Activated naive CD8-positive, alpha-beta T cell treated with anti-CD3 and anti-CD28 coated beads, Interleukin-2, amount 10 ng/mL, durations not matched to agents 7 days and 5 days (primary cell): ENCODE results near the gene TRIM13. TPM values are rescaled to one million over a fixed set of nuclear protein-coding genes. Genes with fewer than 3 reads are reported as not detected.

Source experiments
- ATAC-seq: fragments of 150-1000 bp; cut with Tn5 transposase; one replicate; pipeline ENCODE4 v1.10.0; 2021; ENCODE audit warnings: low read depth, moderate library complexity
- POLR2A ChIA-PET: fragments of 350-600 bp; sonication (Branson Sonifier 250); formaldehyde crosslinking; loops from one replicate; lab custom pipeline; 2021; ENCODE audit warnings: antibody characterized with exemption; lab: Charles Lee
- DNase-seq: peaks from one replicate; pipeline ENCODE4 v3.0.0; 2021
- H3K27ac Mint-ChIP-seq: one replicate; pipeline ENCODE4 v1.8.0; 2022; ENCODE audit warnings: mild to moderate bottlenecking, mixed read lengths
- H3K27me3 Mint-ChIP-seq: one replicate; pipeline ENCODE4 v1.8.0; 2022; ENCODE audit warnings: mild to moderate bottlenecking, moderate library complexity, mixed read lengths
- H3K36me3 Mint-ChIP-seq: one replicate; pipeline ENCODE4 v1.8.0; 2021; ENCODE audit warnings: mild to moderate bottlenecking, mixed read lengths
- H3K4me1 Mint-ChIP-seq: one replicate; pipeline ENCODE4 v1.8.0; 2021; ENCODE audit warnings: mixed read lengths
- H3K4me3 Mint-ChIP-seq: one replicate; pipeline ENCODE4 v1.8.0; 2022; ENCODE audit warnings: mild to moderate bottlenecking, moderate library complexity, mixed read lengths
- H3K9me3 Mint-ChIP-seq: one replicate; pipeline ENCODE4 v1.8.0; 2021; ENCODE audit warnings: mixed read lengths
- total RNA-seq, 2 experiments: library from RNA; stranded (reverse); gene quantifications; one replicate each; pipeline ENCODE4 v1.2.3, GENCODE V29; 2021

Gene TRIM13
- total RNA-seq, 2 experiments from 2014 or later = 19.7 to 19.9 TPM

GRCh38 chr13:50006426-50007135, 9.7 kb downstream of the TRIM13 start:
- no peaks in the 10 kb centered on the region for H3K9me3 Mint-ChIP-seq
- H3K4me1 Mint-ChIP-seq = peaks cover 7% of the 10 kb centered on the region
- no peak for DNase-seq
- no peak for ATAC-seq
- POLR2A ChIA-PET = interaction anchor here (0.7 kb wide), 1 partner anchor 334 kb away, joined by 4 read pairs; no protein-coding TSS in a partner anchor
- peaks cover 43% of the 10 kb centered on the region for H3K36me3 Mint-ChIP-seq
- H3K27me3 Mint-ChIP-seq = no peaks in the 10 kb centered on the region
- H3K4me3 Mint-ChIP-seq = no peak overlapping the region
- H3K27ac Mint-ChIP-seq = no peak overlapping the region

GRCh38 chr13:50011461-50011860, 14.6 kb downstream of the TRIM13 start:
- no peak overlapping the region for H3K4me3 Mint-ChIP-seq
- POLR2A ChIA-PET = interaction anchor here (0.7 kb wide), 1 partner anchor 473 kb away, joined by 3 read pairs; no protein-coding TSS in a partner anchor
- peaks cover 58% of the 10 kb centered on the region for H3K36me3 Mint-ChIP-seq
- ATAC-seq (no peak), DNase-seq (no peak)
- peaks cover 8% of the 10 kb centered on the region for H3K4me1 Mint-ChIP-seq
- H3K27me3 Mint-ChIP-seq = no peaks in the 10 kb centered on the region
- no peak overlapping the region for H3K27ac Mint-ChIP-seq
- no peaks in the 10 kb centered on the region for H3K9me3 Mint-ChIP-seq

GRCh38 chr13:50012396-50013169, 15.7 kb downstream of the TRIM13 start:
- Mint-ChIP-seq H3K4me1 (peaks cover 8% of the 10 kb centered on the region), H3K27me3 (no peaks in the 10 kb centered on the region), H3K9me3 (no peaks in the 10 kb centered on the region), H3K4me3 (no peak overlapping the region), H3K36me3 (peaks cover 54% of the 10 kb centered on the region), H3K27ac (no peak overlapping the region)
- DNase-seq = no peak
- no peak for ATAC-seq
- POLR2A ChIA-PET = interaction anchor here (0.7 kb wide), 1 partner anchor 471 kb away, joined by 3 read pairs; no protein-coding TSS in a partner anchor

DNA sequence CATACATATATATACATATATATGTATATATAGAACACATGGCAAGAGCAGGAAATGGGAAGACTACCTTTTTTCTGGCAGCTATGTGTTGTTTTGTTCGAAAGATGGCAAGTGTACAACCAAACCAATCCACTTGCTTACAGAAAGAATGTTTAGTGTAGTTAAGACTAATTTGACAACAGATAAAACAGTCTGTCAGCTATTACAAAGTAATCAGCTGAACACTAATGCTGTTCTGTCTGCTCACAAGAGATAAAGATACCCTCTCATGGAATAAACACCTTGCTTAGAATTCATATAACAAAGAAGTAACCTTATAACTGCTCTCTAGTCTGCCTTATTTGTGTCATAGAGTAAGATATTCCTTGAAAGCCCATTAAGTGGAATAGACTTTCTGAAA, 17.5 kb downstream of the TRIM13 start:
- POLR2A ChIA-PET = interaction anchor here (1.1 kb wide), 1 partner anchor 16 kb away, joined by 3 read pairs; no protein-coding TSS in a partner anchor
- Mint-ChIP-seq H3K36me3 (peaks cover 63% of the 10 kb centered on the region), H3K4me3 (no peak overlapping the region), H3K9me3 (no peaks in the 10 kb centered on the region), H3K4me1 (peaks cover 6% of the 10 kb centered on the region), H3K27me3 (no peaks in the 10 kb centered on the region), H3K27ac (no peak overlapping the region)
- ATAC-seq (no peak), DNase-seq (no peak)

DNA sequence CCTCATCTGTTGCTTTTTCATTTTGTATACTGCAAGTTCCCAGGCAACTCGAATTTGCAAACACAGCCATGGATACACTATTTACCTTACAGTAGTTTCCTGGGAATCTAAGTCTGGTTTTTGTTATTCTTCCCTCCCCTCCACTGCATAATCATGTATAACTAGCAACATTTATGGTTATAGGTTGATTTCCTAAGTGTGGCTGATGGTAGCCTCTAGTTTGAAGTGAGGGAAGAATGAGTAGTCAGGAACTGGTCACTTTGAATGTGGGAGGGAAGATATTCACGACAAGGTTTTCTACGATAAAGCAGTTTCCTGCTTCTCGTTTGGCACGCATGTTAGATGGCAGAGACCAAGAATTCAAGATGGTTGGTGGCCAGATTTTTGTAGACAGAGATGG, 18.4 kb downstream of the TRIM13 start, which contains the start of gene KCNRG:
Gene KCNRG (plus strand): TSS at position 187 of the 400 bp plus-strand sequence. CDS start 50 bp downstream, at position 237.
- Mint-ChIP-seq H3K27me3 (no peaks in the 10 kb centered on the region), H3K4me1 (peaks cover 6% of the 10 kb centered on the region), H3K4me3 (no peak within 1 kb of the TSS), H3K27ac (no peak within 1 kb of the TSS), H3K36me3 (peaks cover 61% of the 10 kb centered on the region), H3K9me3 (no peaks in the 10 kb centered on the region)
- DNase-seq (no peak), ATAC-seq (no peak)
- POLR2A ChIA-PET = no interaction called here

DNA sequence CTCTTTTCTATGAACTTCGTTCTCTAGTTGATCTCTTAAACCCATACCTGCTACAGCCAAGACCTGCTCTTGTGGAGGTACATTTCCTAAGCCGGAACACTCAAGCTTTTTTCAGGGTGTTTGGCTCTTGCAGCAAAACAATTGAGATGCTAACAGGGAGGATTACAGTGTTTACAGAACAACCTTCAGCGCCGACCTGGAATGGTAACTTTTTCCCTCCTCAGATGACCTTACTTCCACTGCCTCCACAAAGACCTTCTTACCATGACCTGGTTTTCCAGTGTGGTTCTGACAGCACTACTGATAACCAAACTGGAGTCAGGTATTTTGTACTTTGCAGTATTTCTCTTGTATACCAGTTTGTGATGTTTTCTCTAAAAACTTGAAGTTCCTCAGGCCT, 18.9 kb downstream of the TRIM13 start:
- H3K9me3 Mint-ChIP-seq = peaks cover 1% of the 10 kb centered on the region
- no peak overlapping the region for H3K27ac Mint-ChIP-seq
- peaks cover 60% of the 10 kb centered on the region for H3K36me3 Mint-ChIP-seq
- no peak overlapping the region for H3K4me3 Mint-ChIP-seq
- H3K4me1 Mint-ChIP-seq = peaks cover 6% of the 10 kb centered on the region
- no peak for DNase-seq
- no peak for ATAC-seq
- POLR2A ChIA-PET = interaction anchor here (0.5 kb wide), 1 partner anchor 15 kb away, joined by 5 read pairs; no protein-coding TSS in a partner anchor
- no peaks in the 10 kb centered on the region for H3K27me3 Mint-ChIP-seq

DNA sequence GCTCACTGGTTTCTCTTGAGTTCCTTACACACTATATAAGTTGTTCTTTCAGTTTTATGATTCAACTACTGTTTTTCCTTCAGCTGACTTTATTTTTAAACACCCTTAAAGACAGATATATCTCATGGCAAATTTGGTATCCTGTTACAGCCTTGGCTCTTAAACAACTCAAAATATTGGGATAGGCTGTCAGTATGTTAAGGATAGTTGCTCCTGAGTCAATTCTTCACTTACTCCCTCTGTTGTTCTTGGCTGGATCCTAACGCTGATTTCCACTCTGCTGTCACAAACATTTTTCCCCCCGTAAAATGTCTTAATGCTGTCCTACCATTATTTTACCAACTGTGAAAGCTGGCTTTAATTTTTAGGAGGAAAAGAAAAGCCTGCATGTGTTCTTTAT, 19.6 kb downstream of the TRIM13 start:
- Mint-ChIP-seq H3K27ac (no peak overlapping the region), H3K4me3 (no peak overlapping the region), H3K36me3 (peaks cover 57% of the 10 kb centered on the region), H3K27me3 (no peaks in the 10 kb centered on the region), H3K4me1 (peaks cover 6% of the 10 kb centered on the region), H3K9me3 (peaks cover 1% of the 10 kb centered on the region)
- POLR2A ChIA-PET = no interaction called here
- ATAC-seq = no peak
- DNase-seq = no peak

GRCh38 chr13:50017819-50018218, 21.0 kb downstream of the TRIM13 start:
- POLR2A ChIA-PET = interaction anchor here (0.6 to 0.7 kb wide), 2 partner anchors 13 to 21 kb away, joined by 3 to 4 read pairs; partner anchors contain the start of gene TRIM13
- Mint-ChIP-seq H3K27ac (no peak overlapping the region), H3K36me3 (peaks cover 54% of the 10 kb centered on the region)

GRCh38 chr13:50025436-50025835, 28.6 kb downstream of the TRIM13 start:
- peaks cover 56% of the 10 kb centered on the region for H3K36me3 Mint-ChIP-seq
- H3K4me1 Mint-ChIP-seq = peaks cover 2% of the 10 kb centered on the region
- POLR2A ChIA-PET = interaction anchor here (0.9 kb wide), 1 partner anchor 29 kb away, joined by 3 read pairs; the partner anchor contains the start of gene TRIM13
- H3K27me3 Mint-ChIP-seq = no peaks in the 10 kb centered on the region
- no peak overlapping the region for H3K27ac Mint-ChIP-seq
- no peak for ATAC-seq
- no peak overlapping the region for H3K4me3 Mint-ChIP-seq
- H3K9me3 Mint-ChIP-seq = peaks cover 1% of the 10 kb centered on the region
- no peak for DNase-seq

More at GRCh38 chr13:50017819-50018218, 21.0 kb downstream of the TRIM13 start:
- DNase-seq (no peak), ATAC-seq (no peak)
- H3K9me3 Mint-ChIP-seq = peaks cover 1% of the 10 kb centered on the region
- peaks cover 4% of the 10 kb centered on the region for H3K4me1 Mint-ChIP-seq
- H3K4me3 Mint-ChIP-seq = no peak overlapping the region
- H3K27me3 Mint-ChIP-seq = no peaks in the 10 kb centered on the region

DNA sequence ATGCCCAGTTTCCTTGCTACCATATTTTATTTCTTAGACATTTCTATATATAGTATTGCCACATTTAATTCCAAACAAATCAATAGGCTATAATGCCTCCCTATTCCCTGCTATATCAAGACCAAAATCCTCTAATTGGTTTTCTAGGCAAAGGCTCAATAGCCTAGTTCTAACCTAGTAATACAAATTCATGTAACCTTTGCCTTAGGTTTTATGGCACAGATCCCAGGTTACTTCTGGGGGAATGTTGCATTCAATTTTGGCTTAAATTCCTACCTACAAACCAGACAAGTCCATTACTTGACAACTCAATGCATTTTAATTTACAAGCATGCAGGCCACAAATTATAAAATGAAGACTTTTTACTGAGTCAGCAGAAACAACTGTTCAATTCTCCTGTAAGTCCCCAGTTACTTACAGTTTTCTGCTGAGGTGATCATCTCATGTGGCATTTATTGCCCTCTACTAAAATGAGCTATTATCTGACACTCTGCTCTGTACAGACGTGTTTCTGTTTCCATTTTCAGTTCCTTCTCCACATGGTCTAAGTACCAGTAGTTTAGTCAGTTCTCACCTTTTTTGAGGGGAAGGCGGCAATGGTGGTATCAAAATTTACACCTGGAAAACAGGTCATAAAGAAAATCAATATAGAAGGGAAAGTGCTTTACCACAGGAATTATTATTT, 30.1 kb downstream of the TRIM13 start:
- Mint-ChIP-seq H3K4me1 (peaks cover 2% of the 10 kb centered on the region), H3K27me3 (no peaks in the 10 kb centered on the region)
- POLR2A ChIA-PET = interaction anchor here (0.6 kb wide), 1 partner anchor 40 kb away, joined by 3 read pairs; no protein-coding TSS in a partner anchor

DNA sequence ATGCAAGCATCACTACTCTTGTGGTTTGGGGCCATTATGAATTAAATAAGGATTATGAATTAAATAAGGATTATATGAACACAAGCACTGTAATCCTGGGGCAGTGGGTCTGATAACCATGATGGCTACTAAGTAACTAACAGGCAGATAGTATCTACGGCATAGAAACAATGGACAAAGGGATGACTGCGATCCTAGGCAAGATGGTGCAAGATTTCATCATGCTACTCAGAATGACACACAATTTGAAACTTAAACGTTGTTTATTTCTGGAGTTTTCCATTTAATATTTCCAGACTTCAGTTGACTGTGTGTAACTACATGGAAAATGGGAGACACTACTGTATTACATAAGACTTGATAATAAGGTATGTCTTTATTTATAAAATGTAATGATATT, 33.5 kb downstream of the TRIM13 start:
- Mint-ChIP-seq H3K36me3 (peaks cover 29% of the 10 kb centered on the region), H3K27ac (no peak overlapping the region), H3K4me1 (peaks cover 2% of the 10 kb centered on the region), H3K4me3 (no peak overlapping the region), H3K9me3 (no peaks in the 10 kb centered on the region), H3K27me3 (no peaks in the 10 kb centered on the region)
- POLR2A ChIA-PET = no interaction called here
- DNase-seq (no peak), ATAC-seq (no peak)

More for the DNA sequence above, 30.1 kb downstream of the TRIM13 start:
- Mint-ChIP-seq H3K9me3 (no peaks in the 10 kb centered on the region), H3K4me3 (no peak overlapping the region), H3K36me3 (peaks cover 52% of the 10 kb centered on the region), H3K27ac (no peak overlapping the region)
- ATAC-seq (no peak), DNase-seq (no peak)

DNA sequence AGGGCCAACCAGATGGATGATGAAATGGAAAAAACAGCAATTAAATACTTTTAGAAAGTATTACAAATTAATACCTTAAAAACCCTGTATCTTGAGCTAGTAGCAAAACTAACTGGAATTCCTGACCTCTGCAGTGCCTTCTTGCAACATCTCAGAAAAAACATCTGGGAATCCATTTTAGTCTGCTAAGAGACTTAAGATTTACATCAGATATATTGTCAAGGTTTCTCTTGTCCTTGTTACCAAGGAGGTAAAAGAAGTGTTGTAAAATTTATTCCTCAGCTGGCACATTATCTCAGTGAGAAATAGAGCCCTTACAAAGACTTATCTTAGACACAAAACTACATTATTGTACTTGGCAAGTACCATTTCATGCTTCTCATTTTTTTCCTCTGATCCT, 36.9 kb downstream of the TRIM13 start:
- Mint-ChIP-seq H3K4me1 (peaks cover 2% of the 10 kb centered on the region), H3K27me3 (no peaks in the 10 kb centered on the region), H3K4me3 (no peak overlapping the region), H3K9me3 (no peaks in the 10 kb centered on the region), H3K27ac (no peak overlapping the region), H3K36me3 (peaks cover 7% of the 10 kb centered on the region)
- POLR2A ChIA-PET = no interaction called here
- DNase-seq = no peak
- ATAC-seq = no peak

GRCh38 chr13:50037788-50038187, 40.9 kb downstream of the TRIM13 start:
- POLR2A ChIA-PET = interaction anchor here (2.6 kb wide), 1 partner anchor 40 kb away, joined by 9 read pairs; the partner anchor contains the start of gene TRIM13

More at GRCh38 chr13:50037788-50038187, 40.9 kb downstream of the TRIM13 start:
- peaks cover 2% of the 10 kb centered on the region for H3K4me1 Mint-ChIP-seq
- no peaks in the 10 kb centered on the region for H3K27me3 Mint-ChIP-seq
- ATAC-seq = no peak
- DNase-seq = no peak
- H3K9me3 Mint-ChIP-seq = no peaks in the 10 kb centered on the region
- H3K4me3 Mint-ChIP-seq = no peak overlapping the region
- H3K27ac Mint-ChIP-seq = no peak overlapping the region
- H3K36me3 Mint-ChIP-seq = peaks cover 13% of the 10 kb centered on the region
